Measurements from ENCODE around the gene ITIH4. TPM values are rescaled to one million over a fixed set of nuclear protein-coding genes. Genes with fewer than 3 reads are reported as not detected.

The ITIH4 gene
- total RNA-seq, 1 donor from 2014 or later, result 3.6 TPM

DNA sequence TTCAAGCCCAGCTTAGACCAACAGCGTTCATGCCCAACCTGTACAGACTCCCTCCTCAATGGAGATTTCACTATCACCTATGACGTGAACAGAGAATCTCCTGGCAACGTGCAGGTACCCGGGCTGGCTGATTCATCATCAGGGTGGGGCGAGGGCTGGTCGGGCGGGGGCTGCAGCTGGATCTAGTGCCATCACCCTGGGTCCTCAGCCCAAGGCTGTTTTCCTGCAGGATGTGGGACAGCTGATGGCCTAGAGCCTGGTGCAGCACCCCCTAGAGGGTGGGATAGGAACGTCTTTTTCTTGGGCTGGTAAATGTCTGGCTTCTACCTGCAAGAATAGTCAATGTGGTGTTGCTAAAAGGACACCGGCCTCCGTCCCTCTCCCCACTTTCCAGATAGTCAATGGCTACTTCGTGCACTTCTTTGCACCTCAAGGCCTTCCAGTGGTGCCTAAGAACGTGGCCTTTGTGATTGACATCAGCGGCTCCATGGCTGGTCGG, 31.4 kb downstream of the ITIH4 start:
- Mint-ChIP-seq H3K27me3 (ENCODE audit: low read depth) (no peaks in the 10 kb centered on the region), H3K36me3 (ENCODE audit: low read depth) (no peaks in the 10 kb centered on the region), H3K27ac (no peak overlapping the region), H3K4me3 (ENCODE audit: low read depth) (no peak overlapping the region), H3K9me3 (no peaks in the 10 kb centered on the region), H3K4me1 (ENCODE audit: low read depth) (no peaks in the 10 kb centered on the region)
- no peak for DNase-seq (ENCODE audit: low spot score)
- intact Hi-C loops (cut with micrococcal nuclease), result no loop called here

DNA sequence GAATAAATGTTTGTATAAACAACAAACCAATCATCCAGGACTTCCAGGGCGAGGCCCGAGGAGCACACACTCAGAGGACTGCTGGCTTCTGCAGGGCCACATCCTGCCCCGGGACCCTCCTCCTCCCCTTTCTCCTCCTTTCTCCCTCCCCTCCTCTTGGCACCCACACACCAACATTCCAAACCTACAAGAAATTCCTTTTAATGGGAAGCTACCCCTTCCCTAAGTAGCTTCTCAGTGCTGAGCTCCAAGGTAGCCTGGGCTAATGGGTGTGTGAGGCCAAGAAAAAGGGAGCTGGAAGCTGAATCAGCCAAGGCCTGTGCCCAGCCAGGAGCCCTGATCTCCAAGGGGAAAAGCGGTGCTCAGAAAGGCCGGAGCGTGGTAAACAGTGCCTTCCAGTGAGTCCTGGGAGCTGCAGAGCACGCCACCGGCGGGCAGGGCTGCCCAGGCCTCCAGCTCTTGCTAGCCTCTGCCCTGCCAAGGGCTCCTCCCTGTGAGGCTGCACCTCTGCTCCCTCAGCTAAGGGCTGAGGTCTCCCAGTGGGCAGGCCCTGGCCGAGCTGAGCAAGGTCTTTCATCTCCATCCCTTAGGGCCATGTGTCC, 32.0 kb downstream of the ITIH4 start:
- H3K4me3 Mint-ChIP-seq (ENCODE audit: low read depth), result no peak overlapping the region
- H3K9me3 Mint-ChIP-seq, result no peaks in the 10 kb centered on the region
- no peak overlapping the region for H3K27ac Mint-ChIP-seq
- H3K36me3 Mint-ChIP-seq (ENCODE audit: low read depth), result no peaks in the 10 kb centered on the region
- intact Hi-C loops (cut with micrococcal nuclease), result no loop called here
- H3K4me1 Mint-ChIP-seq (ENCODE audit: low read depth), result no peaks in the 10 kb centered on the region
- no peaks in the 10 kb centered on the region for H3K27me3 Mint-ChIP-seq (ENCODE audit: low read depth)
- no peak for DNase-seq (ENCODE audit: low spot score)

- H3K27me3 Mint-ChIP-seq (ENCODE audit: low read depth), result no peaks in the 10 kb centered on the region
- no peak overlapping the region for H3K27ac Mint-ChIP-seq
- H3K36me3 Mint-ChIP-seq (ENCODE audit: low read depth), result no peaks in the 10 kb centered on the region
- H3K4me1 Mint-ChIP-seq (ENCODE audit: low read depth), result no peaks in the 10 kb centered on the region
- H3K9me3 Mint-ChIP-seq, result no peaks in the 10 kb centered on the region
- intact Hi-C loops (cut with micrococcal nuclease), result no loop called here
- no peak for DNase-seq (ENCODE audit: low spot score)
- H3K4me3 Mint-ChIP-seq (ENCODE audit: low read depth), result no peak overlapping the region
Measured at GRCh38 chr3:52796411-52796810, 34.1 kb downstream of the ITIH4 start.

- Mint-ChIP-seq H3K9me3 (no peaks in the 10 kb centered on the region), H3K4me3 (ENCODE audit: low read depth) (no peak overlapping the region), H3K27ac (no peak overlapping the region), H3K4me1 (ENCODE audit: low read depth) (no peaks in the 10 kb centered on the region), H3K27me3 (ENCODE audit: low read depth) (no peaks in the 10 kb centered on the region), H3K36me3 (ENCODE audit: low read depth) (no peaks in the 10 kb centered on the region)
- intact Hi-C loops (cut with micrococcal nuclease), result no loop called here
- DNase-seq (ENCODE audit: low spot score), result no peak
Measured at GRCh38 chr3:52795298-52795900, 35.1 kb downstream of the ITIH4 start.

DNA sequence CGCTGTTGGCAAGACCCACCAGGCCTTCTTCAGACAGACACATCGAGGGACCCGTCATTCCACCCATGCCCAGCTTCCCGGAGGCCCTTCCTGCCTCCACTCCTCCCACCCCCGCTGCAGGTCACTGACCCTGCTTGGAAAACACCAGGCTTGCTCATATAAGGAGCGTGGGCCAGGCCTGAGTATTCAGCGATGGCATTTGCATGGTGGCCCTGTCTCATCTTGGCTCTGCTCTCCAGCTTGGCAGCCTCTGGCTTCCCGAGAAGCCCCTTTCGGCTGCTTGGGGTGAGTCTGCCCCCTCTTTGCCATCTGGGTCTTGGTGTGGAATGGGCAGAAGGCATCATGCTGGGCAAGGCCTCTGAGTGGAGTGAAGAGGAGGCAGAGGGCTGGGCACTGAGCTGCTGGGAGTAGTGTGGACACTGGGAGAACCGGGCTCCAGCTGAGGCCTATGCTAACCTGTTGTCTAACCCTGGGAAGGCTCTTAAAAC, 35.8 kb downstream of the ITIH4 start, which contains the start of gene ITIH3:
ITIH3 (plus strand) TSS at position 185 of the 488 bp plus-strand sequence; CDS start at position 193, 8 bp downstream.
- H3K4me3 Mint-ChIP-seq (ENCODE audit: low read depth), result no peak within 1 kb of the TSS
- H3K36me3 Mint-ChIP-seq (ENCODE audit: low read depth), result no peaks in the 10 kb centered on the region
- no peaks in the 10 kb centered on the region for H3K27me3 Mint-ChIP-seq (ENCODE audit: low read depth)
- H3K9me3 Mint-ChIP-seq, result no peaks in the 10 kb centered on the region
- no peaks in the 10 kb centered on the region for H3K4me1 Mint-ChIP-seq (ENCODE audit: low read depth)
- intact Hi-C loops (cut with micrococcal nuclease), result no loop called here
- no peak within 1 kb of the TSS for H3K27ac Mint-ChIP-seq
- no peak for DNase-seq (ENCODE audit: low spot score)

DNA sequence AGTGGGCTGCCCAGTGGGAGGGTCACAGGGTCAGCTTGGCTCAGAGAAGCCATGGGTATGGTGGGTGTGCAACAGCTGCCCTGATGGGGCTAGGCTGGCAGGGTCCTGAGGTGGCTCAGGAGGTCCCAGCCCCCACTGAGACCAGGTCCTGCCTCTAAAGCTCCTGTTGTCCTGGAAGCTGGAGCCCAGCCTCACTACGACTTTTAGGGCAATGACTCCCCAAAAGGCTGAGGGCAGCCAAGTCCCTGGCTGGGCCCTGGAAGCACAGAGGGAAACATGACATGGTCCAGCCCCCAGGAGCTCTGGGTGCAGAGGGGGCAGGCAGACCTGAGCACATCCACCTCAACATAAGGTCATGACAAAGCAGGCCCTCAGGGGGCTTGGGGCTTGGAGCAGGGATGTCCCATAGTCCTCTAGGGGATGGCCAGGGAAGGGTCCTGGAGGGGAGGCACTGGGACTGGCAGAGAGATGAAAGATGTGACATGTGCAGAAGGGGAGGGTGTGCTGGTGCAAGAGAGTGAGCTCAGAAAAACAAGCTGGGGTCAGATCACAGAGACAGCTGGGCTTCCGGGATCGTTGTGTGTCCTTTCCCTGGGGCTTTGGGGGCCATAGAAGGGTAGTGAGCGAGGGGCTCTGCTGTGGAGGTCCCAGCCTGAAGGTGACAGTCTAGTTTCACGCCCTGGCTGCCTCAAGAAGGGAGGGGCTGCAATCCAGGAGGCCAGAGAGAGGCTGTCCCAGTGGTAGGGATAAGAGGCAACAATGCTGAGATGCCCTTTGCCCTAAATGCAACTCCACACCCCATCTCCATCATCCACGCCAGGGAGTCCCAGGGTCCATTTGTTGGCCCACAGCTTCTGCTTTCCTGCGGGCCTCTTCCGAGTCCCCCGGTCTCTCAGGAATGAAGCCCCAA, 36.5 kb downstream of the ITIH4 start:
- Mint-ChIP-seq H3K27ac (no peak overlapping the region), H3K4me1 (ENCODE audit: low read depth) (no peaks in the 10 kb centered on the region), H3K36me3 (ENCODE audit: low read depth) (no peaks in the 10 kb centered on the region), H3K27me3 (ENCODE audit: low read depth) (no peaks in the 10 kb centered on the region), H3K4me3 (ENCODE audit: low read depth) (no peak overlapping the region), H3K9me3 (no peaks in the 10 kb centered on the region)
- intact Hi-C loops (cut with micrococcal nuclease), result no loop called here
- no peak for DNase-seq (ENCODE audit: low spot score)

GRCh38 chr3:52792961-52793695, 37.3 kb downstream of the ITIH4 start:
- intact Hi-C loops (cut with micrococcal nuclease), result no loop called here
- H3K9me3 Mint-ChIP-seq, result no peaks in the 10 kb centered on the region

DNA sequence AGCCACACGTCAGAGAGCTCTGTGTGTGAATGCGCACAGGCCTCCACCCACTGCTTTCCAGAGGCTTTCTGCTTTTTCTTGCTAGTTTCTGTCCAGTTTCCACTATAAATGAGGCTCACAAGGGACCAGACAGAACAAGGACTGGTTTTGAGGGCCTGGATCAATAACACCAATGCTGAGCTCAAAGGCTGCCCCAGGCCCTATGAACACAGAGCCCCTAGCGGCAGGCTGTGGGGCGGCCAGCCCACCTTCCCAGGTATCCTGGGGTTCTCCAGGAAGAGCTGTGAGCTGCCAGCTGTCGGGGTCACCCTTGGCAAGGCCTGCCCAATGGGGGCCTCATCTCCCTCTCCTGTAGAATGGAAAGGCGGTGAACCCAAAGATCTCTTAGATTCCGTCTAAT, 38.1 kb downstream of the ITIH4 start:
- H3K27me3 Mint-ChIP-seq (ENCODE audit: low read depth), result no peaks in the 10 kb centered on the region
- H3K27ac Mint-ChIP-seq, result no peak overlapping the region
- H3K4me3 Mint-ChIP-seq (ENCODE audit: low read depth), result no peak overlapping the region
- DNase-seq (ENCODE audit: low spot score), result no peak
- no peaks in the 10 kb centered on the region for H3K9me3 Mint-ChIP-seq
- intact Hi-C loops (cut with micrococcal nuclease), result no loop called here
- H3K36me3 Mint-ChIP-seq (ENCODE audit: low read depth), result no peaks in the 10 kb centered on the region
- no peaks in the 10 kb centered on the region for H3K4me1 Mint-ChIP-seq (ENCODE audit: low read depth)

More at GRCh38 chr3:52792961-52793695, 37.3 kb downstream of the ITIH4 start:
- Mint-ChIP-seq H3K36me3 (ENCODE audit: low read depth) (no peaks in the 10 kb centered on the region), H3K4me1 (ENCODE audit: low read depth) (no peaks in the 10 kb centered on the region), H3K27me3 (ENCODE audit: low read depth) (no peaks in the 10 kb centered on the region), H3K27ac (no peak overlapping the region), H3K4me3 (ENCODE audit: low read depth) (no peak overlapping the region)
- no peak for DNase-seq (ENCODE audit: low spot score)

GRCh38 chr3:52791928-52792327, 38.5 kb downstream of the ITIH4 start:
- Mint-ChIP-seq H3K9me3 (no peaks in the 10 kb centered on the region), H3K4me3 (ENCODE audit: low read depth) (no peak overlapping the region), H3K4me1 (ENCODE audit: low read depth) (no peaks in the 10 kb centered on the region), H3K27ac (no peak overlapping the region), H3K36me3 (ENCODE audit: low read depth) (no peaks in the 10 kb centered on the region), H3K27me3 (ENCODE audit: low read depth) (no peaks in the 10 kb centered on the region)
- DNase-seq (ENCODE audit: low spot score), result no peak
- intact Hi-C loops (cut with micrococcal nuclease), result no loop called here

GRCh38 chr3:52791366-52791765, 39.1 kb downstream of the ITIH4 start:
- H3K9me3 Mint-ChIP-seq, result no peaks in the 10 kb centered on the region

DNA sequence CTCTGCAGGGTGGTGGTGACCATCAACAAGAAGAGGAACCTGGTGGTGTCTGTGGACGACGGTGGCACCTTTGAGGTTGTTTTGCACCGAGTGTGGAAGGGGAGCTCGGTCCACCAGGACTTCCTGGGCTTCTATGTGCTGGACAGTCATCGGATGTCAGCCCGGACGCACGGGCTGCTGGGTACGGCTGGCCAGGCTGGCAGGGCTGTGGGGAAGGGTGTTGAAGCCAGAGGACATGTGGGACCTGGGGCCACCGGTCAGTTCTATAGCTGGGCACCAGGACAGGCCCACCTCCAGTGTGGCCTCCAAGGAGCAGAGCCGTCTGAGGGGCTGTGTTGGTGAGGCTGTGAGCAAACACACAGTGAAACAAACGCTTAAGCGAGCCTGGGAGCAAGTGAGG, 39.7 kb downstream of the ITIH4 start:
- intact Hi-C loops (cut with micrococcal nuclease), result no loop called here

More at GRCh38 chr3:52791366-52791765, 39.1 kb downstream of the ITIH4 start:
- no peak for DNase-seq (ENCODE audit: low spot score)
- intact Hi-C loops (cut with micrococcal nuclease), result no loop called here
- Mint-ChIP-seq H3K36me3 (ENCODE audit: low read depth) (no peaks in the 10 kb centered on the region), H3K27ac (no peak overlapping the region), H3K4me3 (ENCODE audit: low read depth) (no peak overlapping the region), H3K4me1 (ENCODE audit: low read depth) (no peaks in the 10 kb centered on the region), H3K27me3 (ENCODE audit: low read depth) (no peaks in the 10 kb centered on the region)

DNA sequence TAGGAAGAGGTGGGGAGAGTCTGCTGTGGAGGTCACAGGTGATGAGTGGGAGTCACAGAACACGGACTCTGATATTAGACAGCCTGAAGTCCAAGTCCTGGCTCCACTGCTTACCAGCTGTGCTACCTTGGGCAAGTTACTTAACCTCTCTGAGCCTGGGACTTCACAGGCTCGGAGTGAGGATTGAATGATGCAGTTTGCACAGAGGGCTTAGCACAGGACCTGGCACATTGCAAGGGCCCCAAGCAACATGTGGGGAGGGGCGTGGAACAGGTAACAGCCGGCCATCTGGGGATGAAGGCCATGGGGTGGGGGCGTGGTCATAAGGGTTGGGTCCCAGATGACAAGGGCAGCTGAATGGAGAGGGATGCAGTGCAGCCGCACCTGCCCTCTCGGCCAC, 40.1 kb downstream of the ITIH4 start:
- Mint-ChIP-seq H3K27me3 (ENCODE audit: low read depth) (no peaks in the 10 kb centered on the region), H3K4me1 (ENCODE audit: low read depth) (no peaks in the 10 kb centered on the region), H3K9me3 (no peaks in the 10 kb centered on the region), H3K4me3 (ENCODE audit: low read depth) (no peak overlapping the region), H3K36me3 (ENCODE audit: low read depth) (no peaks in the 10 kb centered on the region), H3K27ac (no peak overlapping the region)
- intact Hi-C loops (cut with micrococcal nuclease), result no loop called here
- DNase-seq (ENCODE audit: low spot score), result no peak

More for the DNA sequence above, 39.7 kb downstream of the ITIH4 start:
- no peak overlapping the region for H3K4me3 Mint-ChIP-seq (ENCODE audit: low read depth)
- H3K36me3 Mint-ChIP-seq (ENCODE audit: low read depth), result no peaks in the 10 kb centered on the region
- no peaks in the 10 kb centered on the region for H3K9me3 Mint-ChIP-seq
- H3K27ac Mint-ChIP-seq, result no peak overlapping the region
- H3K4me1 Mint-ChIP-seq (ENCODE audit: low read depth), result no peaks in the 10 kb centered on the region
- DNase-seq (ENCODE audit: low spot score), result no peak
- no peaks in the 10 kb centered on the region for H3K27me3 Mint-ChIP-seq (ENCODE audit: low read depth)

Data from activated T-helper 2 cell treated with anti-CD3 and anti-CD28 coated beads, Interferon-gamma antibody, Interleukin-2, Interleukin-4, amounts not matched to agents 10 μg/mL and 5 μg/mL and 100 μg/mL, durations not matched to agents 14 hours and 24 hours and 36 hours (primary cell).